ENCODE measurements around the gene ZNHIT6.
"Not testable (repeated sequence)": the region's sequence is repeated elsewhere in the genome, so short reads cannot be mapped to it uniquely, and the experiment has no call there.

The ZNHIT6 gene

GRCh38 chr1:85663382-85663781 is 44.9 kb downstream of the ZNHIT6 start:
- DNase-seq, result no peak

- no peak for DNase-seq
These were observed 46.5 kb downstream of the ZNHIT6 start for GRCh38 chr1:85661767-85662166.

GRCh38 chr1:85660541-85660940 is 47.7 kb downstream of the ZNHIT6 start:
- no peak for DNase-seq

GRCh38 chr1:85659174-85659573 is 49.1 kb downstream of the ZNHIT6 start:
- no peak for DNase-seq

GRCh38 chr1:85656948-85657347 is 51.3 kb downstream of the ZNHIT6 start:
- DNase-seq, result no peak

GRCh38 chr1:85656256-85656655 is 52.0 kb downstream of the ZNHIT6 start:
- DNase-seq, result no peak

GRCh38 chr1:85655315-85655714 is 52.9 kb downstream of the ZNHIT6 start:
- DNase-seq, result no peak

GRCh38 chr1:85654066-85654782 is 54.0 kb downstream of the ZNHIT6 start:
- DNase-seq, result no peak

GRCh38 chr1:85652327-85652726 is 55.9 kb downstream of the ZNHIT6 start:
- DNase-seq, result no peak

- DNase-seq, result no peak
These were observed 57.6 kb downstream of the ZNHIT6 start for GRCh38 chr1:85650645-85651044.

GRCh38 chr1:85649591-85649990 is 58.6 kb downstream of the ZNHIT6 start:
- DNase-seq, result no peak

GRCh38 chr1:85641598-85642556 is 66.4 kb downstream of the ZNHIT6 start:
- DNase-seq, result not testable (repeated sequence)

- DNase-seq, result not testable (repeated sequence)
These were observed 68.3 kb downstream of the ZNHIT6 start for GRCh38 chr1:85639920-85640319.

GRCh38 chr1:85638412-85638811 is 69.8 kb downstream of the ZNHIT6 start:
- no peak for DNase-seq

GRCh38 chr1:85630493-85630892 is 77.7 kb downstream of the ZNHIT6 start:
- DNase-seq, result no peak

GRCh38 chr1:85629532-85629920 is 78.7 kb downstream of the ZNHIT6 start:
- DNase-seq, result no peak

- no peak for DNase-seq
These were observed 79.3 kb downstream of the ZNHIT6 start for GRCh38 chr1:85628791-85629531.

- no peak for DNase-seq
These were observed 81.4 kb downstream of the ZNHIT6 start for GRCh38 chr1:85626818-85627217.

- DNase-seq, result no peak
These were observed 83.9 kb downstream of the ZNHIT6 start for GRCh38 chr1:85624361-85624760.

- DNase-seq, result no peak
These were observed 85.2 kb downstream of the ZNHIT6 start for GRCh38 chr1:85623061-85623471.

- DNase-seq, result no peak
These were observed 86.8 kb downstream of the ZNHIT6 start for GRCh38 chr1:85621430-85621829.

GRCh38 chr1:85617633-85618100 is 90.6 kb downstream of the ZNHIT6 start:
- no peak for DNase-seq

GRCh38 chr1:85616736-85617135 is 91.5 kb downstream of the ZNHIT6 start:
- DNase-seq, result no peak

Measured in CD4-positive, alpha-beta T cell treated with Interleukin-21 for 1 hour (primary cell).